Activated CD4-positive, CD25-positive, alpha-beta regulatory T cell treated with anti-CD3 and anti-CD28 coated beads, Interleukin-2, amount 50 U/mL, for 16 hours (primary cell): ENCODE measurements around the gene PHC2.

Experiments used
- DNase-seq: peaks from one replicate; pipeline ENCODE4 v3.0.0-alpha.2; 2020; ENCODE audit warnings: low read depth, low spot score

Gene PHC2

GRCh38 chr1:33390542-33390941, 40.4 kb downstream of the PHC2 start:
- DNase-seq = no peak

DNA sequence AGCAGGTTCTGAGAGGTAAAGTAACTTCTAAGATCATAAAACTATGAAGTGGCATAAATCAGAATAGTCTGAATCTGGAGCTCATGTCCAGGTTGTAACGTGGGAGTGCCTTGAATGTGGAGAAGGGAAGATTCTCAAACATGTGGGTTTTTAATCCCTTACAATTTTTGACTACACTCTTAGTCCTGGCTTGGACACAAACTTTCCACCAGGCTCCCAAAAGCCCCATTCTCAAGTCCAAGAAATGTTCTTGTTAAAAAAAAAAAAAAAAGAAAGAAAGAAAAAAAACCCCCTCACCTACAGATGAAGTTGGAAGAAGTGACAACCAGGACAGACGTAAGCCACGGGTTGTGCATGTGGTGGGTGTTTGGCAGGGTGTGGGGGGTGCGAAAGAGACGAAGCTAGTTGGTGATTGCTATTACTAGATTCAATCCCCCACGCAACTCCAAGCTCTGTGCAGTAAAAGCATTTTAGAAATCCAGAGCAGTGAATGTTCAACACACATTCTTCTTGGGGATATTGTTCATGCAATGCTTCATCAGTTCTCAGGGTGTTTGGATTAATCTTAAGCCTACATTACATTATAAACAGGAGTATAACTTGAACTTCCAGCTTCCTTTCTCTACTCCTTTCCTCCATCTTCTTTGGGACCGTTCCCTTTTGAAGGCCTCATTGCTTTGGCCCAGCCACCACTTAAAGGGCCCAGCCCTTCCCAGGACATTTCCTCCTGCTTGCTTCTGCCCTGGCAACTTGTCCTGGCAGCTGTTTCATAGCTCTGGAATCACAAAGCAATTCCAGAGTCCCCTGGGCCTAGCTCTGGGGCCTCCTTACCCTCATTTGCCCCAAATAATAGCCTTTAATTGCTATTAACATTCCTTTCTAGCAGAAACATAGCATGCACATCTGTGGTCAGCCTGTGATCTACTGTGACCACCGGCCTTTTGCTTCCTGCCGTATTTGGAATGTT, 41.8 kb downstream of the PHC2 start:
- DNase-seq = no peak

DNA sequence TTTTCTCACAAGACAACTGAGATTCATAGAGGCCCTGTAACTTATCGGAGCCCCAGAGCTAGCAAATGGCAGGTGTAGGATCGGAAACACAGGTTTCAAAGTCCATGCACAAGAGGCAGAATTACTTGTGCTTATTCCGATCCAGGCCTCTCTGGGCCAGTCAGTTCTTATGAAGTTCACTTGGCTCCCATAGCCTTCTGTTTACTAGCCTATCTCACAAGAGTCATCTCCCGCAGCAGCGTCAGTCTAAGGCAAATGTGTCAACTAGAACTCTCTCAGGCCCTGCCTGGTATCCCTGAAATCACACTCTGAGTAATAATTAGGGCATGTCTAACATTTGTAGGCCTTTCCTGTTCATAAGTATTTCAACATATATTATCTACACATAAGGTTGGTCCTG, 43.3 kb downstream of the PHC2 start:
- no peak for DNase-seq

- no peak for DNase-seq
Observed at GRCh38 chr1:33385251-33385650, 45.6 kb downstream of the PHC2 start.

- DNase-seq = no peak
Observed at GRCh38 chr1:33384040-33384812, 46.7 kb downstream of the PHC2 start.

DNA sequence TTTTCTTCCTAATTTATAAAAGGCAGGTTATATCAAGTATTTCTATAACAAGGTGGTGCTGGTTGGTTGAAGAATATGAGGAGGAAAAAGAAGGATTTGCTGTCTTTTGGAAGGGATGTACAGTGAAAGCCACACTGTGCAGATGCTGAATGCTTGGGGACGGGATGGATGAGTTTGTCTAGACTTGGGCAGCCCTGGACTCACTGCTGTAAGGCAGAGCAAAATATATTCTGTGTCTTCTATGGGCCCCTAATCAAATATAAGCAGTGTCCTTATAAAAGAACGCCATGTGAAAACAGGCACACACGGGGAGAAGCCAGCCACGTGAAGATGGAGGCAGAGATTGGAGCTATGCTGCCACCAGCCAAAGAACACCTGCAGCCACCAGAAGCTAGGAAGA, 47.4 kb downstream of the PHC2 start:
- DNase-seq = no peak

DNA sequence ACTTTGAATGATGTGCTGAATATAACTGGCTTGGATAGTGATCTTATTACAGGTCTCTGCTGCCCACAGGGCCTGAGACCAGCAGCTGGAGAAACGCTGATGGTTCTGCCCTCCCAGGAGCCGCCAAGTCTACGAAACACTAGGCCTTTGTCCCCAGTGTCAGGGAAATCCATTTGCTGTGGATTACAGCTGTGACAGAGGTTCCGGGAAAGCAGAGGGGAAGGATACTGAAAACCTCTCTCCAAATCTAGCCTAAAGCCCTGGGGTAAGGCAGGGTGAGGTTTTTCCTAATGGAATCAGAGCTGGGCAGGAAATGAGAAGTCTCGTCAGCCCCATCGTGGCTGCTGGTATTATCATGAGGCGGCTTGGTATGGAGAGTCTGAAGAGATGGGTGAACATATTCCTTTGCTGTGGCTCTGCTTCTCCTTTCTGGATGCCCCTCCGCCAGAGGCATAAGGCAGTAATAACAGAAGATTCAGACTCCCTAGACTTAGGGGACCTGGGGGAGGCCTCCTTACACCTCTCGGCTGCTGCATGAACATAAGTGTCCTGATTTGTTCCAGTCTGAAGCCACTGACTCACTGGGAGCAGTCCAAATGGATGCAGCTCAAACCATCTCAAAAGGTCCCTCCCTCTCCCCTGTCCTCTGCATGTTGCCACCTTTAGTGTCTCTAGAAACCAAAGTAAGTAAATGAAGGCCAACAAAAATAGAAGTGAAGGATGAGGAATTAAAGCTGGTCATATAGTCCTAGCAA, 48.1 kb downstream of the PHC2 start:
- DNase-seq = no peak

DNA sequence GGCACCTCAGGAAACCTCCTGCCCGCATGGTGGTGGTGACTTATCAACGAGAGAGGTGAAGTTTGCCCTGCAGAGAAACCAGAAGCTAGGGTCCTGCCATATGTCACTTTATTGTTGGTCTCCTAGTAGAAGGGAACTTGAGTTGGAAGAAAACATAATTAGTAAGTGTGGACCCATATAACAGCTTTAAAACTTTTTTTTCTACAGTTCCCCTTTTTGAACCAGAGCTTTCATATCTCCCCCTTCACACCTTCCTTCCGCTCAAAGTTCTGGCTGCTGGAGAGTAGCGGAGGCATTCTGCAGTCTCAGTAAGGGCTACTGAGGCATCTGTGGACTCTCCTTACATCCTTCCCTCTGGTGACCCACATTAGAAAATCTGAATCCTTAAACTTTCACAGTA, 48.9 kb downstream of the PHC2 start:
- no peak for DNase-seq

DNA sequence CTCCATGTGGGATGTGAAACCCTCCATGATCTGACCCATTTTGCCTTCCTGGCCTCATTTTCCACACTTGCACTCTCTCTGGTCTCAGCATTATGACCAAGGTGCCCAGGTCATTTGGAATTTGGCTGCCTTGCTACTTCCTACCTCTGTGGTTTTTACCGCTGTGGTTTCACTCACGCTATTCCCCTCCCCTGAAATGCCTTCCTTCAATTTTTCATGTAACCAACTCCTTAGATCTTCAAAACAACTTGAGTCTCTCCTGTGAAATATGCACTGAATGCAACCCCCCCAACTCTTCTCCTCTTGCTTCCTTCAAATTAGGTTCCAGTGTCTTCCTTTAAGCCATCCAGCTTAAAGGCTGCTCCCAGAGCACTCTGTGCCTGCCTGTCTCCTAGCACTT, 50.1 kb downstream of the PHC2 start:
- no peak for DNase-seq

- no peak for DNase-seq
Observed at GRCh38 chr1:33379631-33380354, 51.1 kb downstream of the PHC2 start.

DNA sequence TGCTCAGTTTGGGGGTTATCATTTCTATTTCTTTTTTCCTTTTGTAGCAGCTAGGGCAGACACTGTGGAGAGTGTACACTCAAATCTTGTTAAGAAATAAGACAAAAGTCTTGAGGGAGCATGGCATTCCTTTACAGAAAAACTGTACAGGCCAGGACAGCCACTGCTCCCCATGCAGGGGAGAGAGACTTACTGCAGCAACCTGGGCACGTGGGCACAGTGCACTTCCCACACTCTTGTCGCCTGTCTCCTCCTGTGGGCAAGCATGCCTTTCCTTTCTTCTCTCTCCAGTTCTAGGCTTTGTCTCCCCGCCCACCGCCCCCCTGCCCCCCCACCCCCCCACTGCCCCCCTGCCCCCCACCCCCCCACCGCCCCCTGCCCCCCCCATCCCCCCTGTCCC, 51.9 kb downstream of the PHC2 start:
- DNase-seq = no peak

- no peak for DNase-seq
Observed at GRCh38 chr1:33378524-33378923, 52.4 kb downstream of the PHC2 start.

- DNase-seq = no peak
Observed at GRCh38 chr1:33377756-33378155, 53.1 kb downstream of the PHC2 start.

DNA sequence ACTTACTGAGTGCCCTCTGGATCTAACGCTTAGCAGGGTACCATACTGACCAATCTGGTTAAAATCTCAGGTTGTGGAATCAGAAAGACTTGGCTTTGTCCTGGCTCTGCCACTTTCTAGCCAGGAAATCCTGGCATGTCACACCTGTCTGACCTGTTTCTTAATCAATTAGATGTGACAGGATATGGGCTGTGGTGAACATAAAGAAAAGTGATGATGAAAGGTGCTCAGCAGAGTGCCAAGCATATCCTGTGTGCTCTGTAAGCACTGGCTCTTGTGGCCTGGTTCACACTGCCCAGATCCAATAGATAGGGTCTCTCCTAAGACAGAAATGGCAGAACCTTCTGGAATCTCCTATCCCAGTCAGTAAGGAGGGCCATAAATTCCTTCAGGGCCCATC, 53.9 kb downstream of the PHC2 start:
- no peak for DNase-seq

DNA sequence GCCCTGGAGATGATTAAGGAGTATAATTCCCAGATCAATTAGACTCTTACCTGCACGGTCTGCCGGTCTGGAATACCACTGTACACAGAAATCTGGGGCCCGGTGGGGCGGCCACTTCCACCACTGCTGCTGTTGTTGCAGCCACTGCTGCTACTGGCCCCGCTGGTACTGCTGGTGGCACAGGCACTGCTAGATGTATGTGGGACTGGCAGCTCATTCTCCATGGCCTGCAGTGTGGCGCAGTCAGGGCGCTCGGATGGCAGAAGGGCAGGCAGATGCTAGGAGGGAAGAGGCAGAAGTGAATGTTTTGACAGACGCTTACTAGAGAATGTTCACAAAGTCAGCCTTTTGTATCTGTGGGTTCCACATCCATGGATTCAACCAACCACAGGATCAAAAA, 55.6 kb downstream of the PHC2 start:
- no peak for DNase-seq

GRCh38 chr1:33374336-33375105, 56.4 kb downstream of the PHC2 start:
- no peak for DNase-seq

GRCh38 chr1:33373606-33374005, 57.3 kb downstream of the PHC2 start:
- no peak for DNase-seq

DNA sequence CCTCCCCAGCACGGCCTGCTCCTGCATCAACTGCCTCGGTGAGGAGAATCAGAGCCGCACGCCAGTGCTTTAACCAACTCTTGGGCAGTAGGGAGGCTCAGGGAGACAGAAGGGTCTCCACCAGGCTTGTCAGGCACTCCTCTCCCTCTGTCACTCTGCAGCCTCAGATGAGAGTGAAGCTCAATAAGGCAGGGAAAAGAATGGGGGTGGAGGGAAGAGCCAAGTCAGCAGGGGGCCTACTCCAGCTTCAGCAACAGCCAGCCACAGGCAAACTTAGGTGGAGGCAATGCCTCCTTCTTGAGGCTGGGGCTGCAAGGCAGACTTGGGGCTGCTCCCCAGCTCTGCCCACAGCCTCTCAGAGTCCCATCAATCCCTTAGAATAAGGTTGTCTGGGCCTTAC, 58.2 kb downstream of the PHC2 start:
- no peak for DNase-seq

DNA sequence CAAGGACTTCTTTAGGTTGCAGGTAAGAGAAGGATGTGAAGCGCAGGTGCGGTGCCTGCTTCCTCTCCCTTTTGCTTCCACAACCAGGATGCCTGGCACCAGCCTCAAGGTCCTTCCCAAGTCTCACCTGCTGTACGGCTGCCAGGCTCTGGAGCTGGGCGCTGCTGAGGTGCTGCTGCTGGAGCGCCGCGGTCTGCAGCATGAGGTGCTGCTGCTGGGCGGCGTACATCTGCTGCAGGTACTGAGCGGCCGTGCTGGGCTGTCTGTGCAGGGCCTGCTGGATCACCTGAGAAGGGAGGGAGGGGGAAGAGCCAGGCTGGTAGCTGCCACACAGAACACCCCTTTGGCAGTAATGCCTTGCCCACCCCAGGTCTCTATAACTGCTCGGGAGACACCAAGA, 58.7 kb downstream of the PHC2 start:
- DNase-seq = no peak

GRCh38 chr1:33371334-33371733, 59.6 kb downstream of the PHC2 start:
- DNase-seq = no peak

GRCh38 chr1:33370827-33371226, 60.1 kb downstream of the PHC2 start:
- no peak for DNase-seq
